HG03159 (cell line): ENCODE results near the gene C20orf141.

Source experiments
- ATAC-seq: cut with Tn5 transposase; IDR thresholded peaks from one replicate; pipeline ENCODE4 v1.9.1; 2021; ENCODE audit warnings: mild to moderate bottlenecking, moderate library complexity; ENCODE audit not compliant: unreplicated experiment

The C20orf141 gene

GRCh38 chr20:2845607-2846006 lies 30.8 kb downstream of the C20orf141 start:
- ATAC-seq: no peak

GRCh38 chr20:2846698-2847097 lies 31.9 kb downstream of the C20orf141 start:
- no peak for ATAC-seq

- no peak for ATAC-seq
These were observed 33.0 kb downstream of the C20orf141 start for GRCh38 chr20:2847802-2848201.

GRCh38 chr20:2849529-2849928 lies 34.7 kb downstream of the C20orf141 start:
- ATAC-seq: no peak

- no peak for ATAC-seq
These were observed 36.3 kb downstream of the C20orf141 start for GRCh38 chr20:2851086-2851485.

GRCh38 chr20:2858591-2858990 lies 43.8 kb downstream of the C20orf141 start:
- ATAC-seq: no peak

- no peak for ATAC-seq
These were observed 44.7 kb downstream of the C20orf141 start for GRCh38 chr20:2859330-2860121.

GRCh38 chr20:2864626-2865025 lies 49.8 kb downstream of the C20orf141 start:
- no peak for ATAC-seq

GRCh38 chr20:2865101-2865500 lies 50.3 kb downstream of the C20orf141 start:
- no peak for ATAC-seq
